GM12878 (cell line): ENCODE data around the gene TLCD3B. TPM values are rescaled to one million over a fixed set of nuclear protein-coding genes. Genes with fewer than 3 reads are reported as not detected.
A peak's percentile ranks its signal among the peaks of the same experiment; 100 is the strongest.

ENCODE experiments used
- ATAC-seq: fragments of 200-7000 bp; cut with Tn5 transposase; 3 replicates; pipeline ENCODE4 v1.9.1; 2020; ENCODE audit warnings: mild to moderate bottlenecking, moderate library complexity
- BruUV-seq: library from RNA; stranded (reverse); fragments of 400-500 nt; replicated peaks from 2 replicates; lab custom pipeline; 2021; lab: Mats Ljungman, UMichigan
- CTCF ChIA-PET: fragments of 300-600 bp; sonication (Branson Sonifier 250); formaldehyde crosslinking; extraction: SDS; loops from one replicate; lab custom pipeline; 2021; ENCODE audit warnings: inconsistent platforms; lab: Yijun Ruan, JAX
- POLR2A ChIA-PET: fragments of 350-600 bp; formaldehyde crosslinking; extraction: SDS; loops from one replicate; lab custom pipeline; 2021; ENCODE audit warnings: inconsistent platforms; lab: Charles Lee
- RAD21 ChIA-PET: fragments of 300-600 bp; sonication (Branson Sonifier 250); formaldehyde crosslinking; loops from one replicate; lab custom pipeline; 2023; ENCODE audit warnings: antibody characterized with exemption; ENCODE audit not compliant: unreplicated experiment; lab: Charles Lee
- SMC1A ChIA-PET: fragments of 300-600 bp; sonication (Branson Sonifier 250); formaldehyde crosslinking; loops from one replicate; lab custom pipeline; 2023; ENCODE audit not compliant: unreplicated experiment, uncharacterized antibody; lab: Charles Lee
- DNase-seq: peaks from one replicate; pipeline ENCODE4 v3.0.0-alpha.2; 2011; ENCODE audit warnings: low read depth, low spot score
- FAIRE-seq: peaks from 3 replicates; lab custom pipeline; 2011; peaks lifted over from hg19 to GRCh38; lab: Jason Lieb, UNC
- H2AFZ ChIP-seq: 2 replicates; pipeline ENCODE4 v1.6.0; 2011; ENCODE audit warnings: low read depth, low read length, control low read depth; ENCODE audit not compliant: control insufficient read depth
- H3K27ac ChIP-seq: 2 replicates; pipeline ENCODE4 v1.5.1; 2011; ENCODE audit warnings: control low read depth; ENCODE audit not compliant: control insufficient read depth, insufficient read depth
- H3K27me3 ChIP-seq, 2 experiments: replicated peaks in 1 of 2; 2 replicates each; pipeline versions ENCODE4 v1.6.0 to v1.6.1; 2011; ENCODE audit warnings: low read length in 1 of 2; ENCODE audit not compliant: control insufficient read depth in 2 of 2, insufficient read depth in 2 of 2
- H3K36me3 ChIP-seq, 2 experiments: 2 replicates each; pipeline ENCODE4 v1.5.1; 2011; ENCODE audit warnings: low read length in 1 of 2; ENCODE audit not compliant: control insufficient read depth in 2 of 2, insufficient read depth in 2 of 2
- H3K4me1 ChIP-seq: 2 replicates; pipeline ENCODE4 v1.6.1; 2011; ENCODE audit warnings: mild to moderate bottlenecking, low read length, moderate library complexity, mixed read lengths; ENCODE audit not compliant: control insufficient read depth, insufficient read depth
- H3K4me2 ChIP-seq: 2 replicates; pipeline ENCODE4 v1.6.0; 2011; ENCODE audit warnings: control low read depth; ENCODE audit not compliant: control insufficient read depth, insufficient read depth
- H3K4me3 ChIP-seq: fragments of 200-600 bp; sonication (generic); 2 replicates; pipeline ENCODE4 v1.5.1; 2016
- H3K79me2 ChIP-seq: 2 replicates; pipeline ENCODE4 v1.6.0; 2011; ENCODE audit warnings: low read length; ENCODE audit not compliant: control insufficient read depth, insufficient read depth
- H3K9ac ChIP-seq: 2 replicates; pipeline ENCODE4 v1.8.0; 2011; ENCODE audit warnings: low read length, control low read depth, mixed read lengths; ENCODE audit not compliant: control insufficient read depth, insufficient read depth
- H3K9me3 ChIP-seq: replicated peaks from 3 replicates; pipeline ENCODE4 v1.5.1; 2011; ENCODE audit warnings: mild to moderate bottlenecking, low read length; ENCODE audit not compliant: control insufficient read depth, insufficient read depth
- H4K20me1 ChIP-seq: 2 replicates; pipeline ENCODE4 v1.6.0; 2011; ENCODE audit not compliant: control insufficient read depth, insufficient read depth
- CREM ChIP-seq: IDR thresholded peaks from 2 replicates; pipeline ENCODE4 v1.6.1; 2014; ENCODE audit warnings: antibody characterized with exemption, low read depth
- EGR1 ChIP-seq, 2 experiments: IDR thresholded peaks; 1 replicate in 1 of 2; 2 replicates in 1 of 2; pipeline ENCODE4 v1.6.1; 2011 to 2012; ENCODE audit warnings: low read depth in 2 of 2, low read length in 2 of 2, borderline replicate concordance in 1 of 2, mild to moderate bottlenecking in 1 of 2, moderate library complexity in 1 of 2
- EP300 ChIP-seq, 2 experiments: fragments of 150-350 bp in 1 of 2; IDR thresholded peaks; 2 replicates each; pipeline ENCODE4 v1.6.1; 2011 to 2012; ENCODE audit warnings: low read depth in 2 of 2, low read length in 2 of 2, borderline replicate concordance in 1 of 2, improper control_type of control experiment in 1 of 2, inconsistent platforms in 1 of 2; ENCODE audit not compliant: control insufficient read depth in 1 of 2
- FOS ChIP-seq: IDR thresholded peaks from 3 replicates; pipeline ENCODE4 v1.6.1; 2011; ENCODE audit warnings: borderline replicate concordance; ENCODE audit not compliant: insufficient read length; ENCODE audit errors: extremely low read depth
- JUND ChIP-seq: IDR thresholded peaks from 2 replicates; pipeline ENCODE4 v1.6.1; 2012; ENCODE audit warnings: low read depth, mild to moderate bottlenecking, low read length, improper control_type of control experiment, moderate library complexity
- MYC ChIP-seq: IDR thresholded peaks from 2 replicates; pipeline ENCODE4 v1.6.1; 2011; ENCODE audit warnings: mild to moderate bottlenecking, low read length, moderate library complexity, inconsistent platforms; ENCODE audit not compliant: insufficient read depth, insufficient replicate concordance, insufficient read length, severe bottlenecking
- NR2C2 ChIP-seq: IDR thresholded peaks from 2 replicates; pipeline ENCODE4 v1.6.1; 2011; ENCODE audit warnings: borderline replicate concordance, low read depth; ENCODE audit not compliant: control insufficient read depth, insufficient read length
- POLR2AphosphoS5 ChIP-seq: IDR thresholded peaks from 2 replicates; pipeline ENCODE4 v1.6.1; 2011; ENCODE audit warnings: mild to moderate bottlenecking, low read length, inconsistent platforms
- RB1 ChIP-seq: fragments of 450-650 bp; formaldehyde crosslinking; IDR thresholded peaks from 2 replicates; pipeline ENCODE4 v1.6.1; 2017; ENCODE audit warnings: mild to moderate bottlenecking, borderline replicate concordance
- SRF ChIP-seq, 2 experiments: IDR thresholded peaks; 2 replicates each; pipeline ENCODE4 v1.6.1; 2011; ENCODE audit warnings: low read depth in 2 of 2, low read length in 2 of 2, mild to moderate bottlenecking in 1 of 2, moderate library complexity in 1 of 2
- ZBED1 ChIP-seq: IDR thresholded peaks from 2 replicates; pipeline ENCODE4 v1.6.1; 2016; ENCODE audit warnings: borderline replicate concordance
- ZNF24 ChIP-seq: fragments of 450-650 bp; IDR thresholded peaks from 2 replicates; pipeline ENCODE4 v1.6.1; 2017; ENCODE audit warnings: antibody characterized with exemption, mild to moderate bottlenecking
- ZNF274 ChIP-seq: IDR thresholded peaks from one replicate; pipeline ENCODE4 v1.8.0; 2011; ENCODE audit not compliant: insufficient read length, insufficient read depth
- WGBS: methylation state at CpG from one replicate; pipeline ENCODE4 v1.1.6; 2016; ENCODE audit warnings: low lambda C conversion rate; ENCODE audit not compliant: insufficient replicate concordance, insufficient coverage; ENCODE audit errors: missing lambda C conversion rate; 5-methylcytosine and 5-hydroxymethylcytosine counted together
- in situ Hi-C: fragments of 300-500 bp; cut with MboI; formaldehyde crosslinking; loops from 9 replicates; pipeline ENCODE4 v1.14.3; 2018; ENCODE audit warnings: mixed read lengths
- intact Hi-C: fragments of 100-400 bp; cut with micrococcal nuclease; formaldehyde crosslinking; loops from one replicate; pipeline ENCODE4 v1.14.2; 2022; ENCODE audit not compliant: unreplicated experiment
- polyA plus RNA-seq, 11 experiments: library from polyadenylated mRNA; depleted of rRNA in 4 of 11; unstranded in 6 of 11; stranded (reverse) in 5 of 11; fragments of >200 nt; fragmentation: Nextera tagmentation in 4 of 11; fragmentation: Illumina TruSeq in 1 of 11; extraction: Ambion mirVana in 4 of 11; extraction: Trizol in 1 of 11; gene quantifications; 1 replicate in 1 of 11; 2 replicates in 10 of 11; pipeline versions ENCODE4 v1.2.1 to v1.2.3, GENCODE V29; 2011 to 2016; ENCODE audit warnings: inconsistent platforms in 2 of 11, missing spikeins in 2 of 11, low read depth in 1 of 11
- total RNA-seq, 4 experiments: library from RNA; depleted of rRNA in 3 of 4; stranded (reverse); fragments of >200 nt in 3 of 4; fragmentation: Illumina TruSeq in 1 of 4; extraction: Trizol in 1 of 4; gene quantifications; 2 replicates each; pipeline versions ENCODE4 v1.2.1 to v1.2.3, GENCODE V29; 2013 to 2021
- TF ChIP-seq, protein P1 (sequence below): fragments of 450-650 bp; IDR thresholded peaks from 2 replicates; pipeline ENCODE4 v1.6.1; 2017; ENCODE audit warnings: borderline replicate concordance
- TF ChIP-seq, protein P2 (sequence below): fragments of 450-650 bp; IDR thresholded peaks from 2 replicates; pipeline ENCODE4 v1.6.1; 2016; ENCODE audit warnings: mild to moderate bottlenecking

Gene TLCD3B
- total and polyA plus RNA-seq, 10 of the 15 experiments (the other 5 are each of a cell fraction or from before 2014, with no cell fraction given): 0.05 to 0.51 (median 0.18) TPM; not detected in 4

DNA sequence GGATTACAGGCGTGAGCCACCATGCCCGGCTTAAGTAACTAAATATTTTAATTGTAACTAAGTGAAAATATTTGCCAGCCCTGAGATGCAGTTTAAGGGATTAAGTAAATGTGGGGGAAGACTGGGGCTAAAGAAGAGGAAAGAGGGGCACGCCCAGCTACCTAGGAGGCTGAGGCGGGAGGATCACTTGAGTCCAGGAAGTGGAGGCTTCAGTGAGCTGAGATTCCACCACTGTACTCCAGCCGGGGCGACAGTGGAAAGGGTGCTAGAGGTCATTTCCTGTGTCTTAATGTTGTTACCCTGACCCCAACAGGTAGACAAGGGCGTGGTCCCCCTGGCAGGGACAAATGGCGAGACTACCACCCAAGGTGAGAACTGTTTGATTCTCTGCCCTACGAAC lies 37.3 kb upstream of the TLCD3B start:
- BruUV-seq: no TSS peak
- ATAC-seq: no peak
- POLR2A ChIA-PET: interaction anchor here (0.6 to 1.2 kb wide), 3 partner anchors 13 to 566 kb away, joined by 3 to 4 read pairs (median 3); no protein-coding TSS in a partner anchor
- SMC1A ChIA-PET: no interaction called here
- DNase-seq: no peak
- intact Hi-C loops: no loop called here
- Histone ChIP-seq H3K4me3 (peak overlapping the region; percentile 49; the same call in 1 of the 2 replicates), H3K9me3 (no peaks in the 10 kb centered on the region), H3K79me2 (peaks cover 68% of the 10 kb centered on the region), H3K4me1 (peaks cover 27% of the 10 kb centered on the region), H2AFZ (no peak overlapping the region), H3K4me2 (peak overlapping the region; percentile 66), H3K27me3 (no peaks in the 10 kb centered on the region), H3K27ac (no peak overlapping the region), H4K20me1 (peaks cover 24% of the 10 kb centered on the region), H3K9ac (peak overlapping the region; percentile 93; the same call in 1 of the 2 replicates), H3K36me3 (peaks cover 30 to 32% of the 10 kb centered on the region in 2 experiments)
- no peak for FAIRE-seq
- RAD21 ChIA-PET: no interaction called here
- in situ Hi-C loops: no loop called here
- WGBS: 88% methylated on average over 9 of the region's 9 CpGs
- TF ChIP-seq EP300 (IDR thresholded peaks at IDR 0.05; ENCODE audit: borderline replicate concordance in 1 of 2, control insufficient read depth in 1 of 2, low read depth in 2 of 2, low read length in 2 of 2) (no peak), RB1 (no peak), FOS (no peak), JUND (no peak), ZNF274 (no peak), ZBED1 (no peak), MYC (no peak), POLR2AphosphoS5 (no peak), CREM (no peak), EGR1 (IDR thresholded peaks at IDR 0.05; ENCODE audit: borderline replicate concordance in 1 of 2, low read depth in 2 of 2, low read length in 2 of 2) (no peak), SRF (IDR thresholded peaks at IDR 0.05; ENCODE audit: low read depth in 2 of 2, low read length in 2 of 2) (no peak), NR2C2 (no peak), ZNF24 (no peak)
- TF ChIP-seq, protein P1, sequence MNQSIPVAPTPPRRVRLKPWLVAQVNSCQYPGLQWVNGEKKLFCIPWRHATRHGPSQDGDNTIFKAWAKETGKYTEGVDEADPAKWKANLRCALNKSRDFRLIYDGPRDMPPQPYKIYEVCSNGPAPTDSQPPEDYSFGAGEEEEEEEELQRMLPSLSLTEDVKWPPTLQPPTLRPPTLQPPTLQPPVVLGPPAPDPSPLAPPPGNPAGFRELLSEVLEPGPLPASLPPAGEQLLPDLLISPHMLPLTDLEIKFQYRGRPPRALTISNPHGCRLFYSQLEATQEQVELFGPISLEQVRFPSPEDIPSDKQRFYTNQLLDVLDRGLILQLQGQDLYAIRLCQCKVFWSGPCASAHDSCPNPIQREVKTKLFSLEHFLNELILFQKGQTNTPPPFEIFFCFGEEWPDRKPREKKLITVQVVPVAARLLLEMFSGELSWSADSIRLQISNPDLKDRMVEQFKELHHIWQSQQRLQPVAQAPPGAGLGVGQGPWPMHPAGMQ: no peak
- TF ChIP-seq, protein P2, sequence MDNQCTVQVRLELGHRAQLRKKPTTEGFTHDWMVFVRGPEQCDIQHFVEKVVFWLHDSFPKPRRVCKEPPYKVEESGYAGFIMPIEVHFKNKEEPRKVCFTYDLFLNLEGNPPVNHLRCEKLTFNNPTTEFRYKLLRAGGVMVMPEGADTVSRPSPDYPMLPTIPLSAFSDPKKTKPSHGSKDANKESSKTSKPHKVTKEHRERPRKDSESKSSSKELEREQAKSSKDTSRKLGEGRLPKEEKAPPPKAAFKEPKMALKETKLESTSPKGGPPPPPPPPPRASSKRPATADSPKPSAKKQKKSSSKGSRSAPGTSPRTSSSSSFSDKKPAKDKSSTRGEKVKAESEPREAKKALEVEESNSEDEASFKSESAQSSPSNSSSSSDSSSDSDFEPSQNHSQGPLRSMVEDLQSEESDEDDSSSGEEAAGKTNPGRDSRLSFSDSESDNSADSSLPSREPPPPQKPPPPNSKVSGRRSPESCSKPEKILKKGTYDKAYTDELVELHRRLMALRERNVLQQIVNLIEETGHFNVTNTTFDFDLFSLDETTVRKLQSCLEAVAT: no peak
- CTCF ChIA-PET: interaction anchor here (6.1 to 8.5 kb wide), 2 partner anchors 14 to 24 kb away, joined by 51 to 77 read pairs; partner anchors contain the start of gene TBX6
